Vagina (tissue), 2 donors: ENCODE measurements around the gene VGF. TPM values are rescaled to one million over a fixed set of nuclear protein-coding genes. Genes with fewer than 3 reads are reported as not detected.

Experiments used
- DNase-seq, 2 donors: peaks; one replicate each; pipeline ENCODE4 v3.0.0-alpha.2; 2017; ENCODE audit errors: extremely low spot score in 2 of 2
- H3K27ac ChIP-seq: fragments of 200-600 bp; sonication (generic); one replicate; pipeline ENCODE4 v1.5.1; 2019
- H3K27me3 ChIP-seq: fragments of 200-600 bp; sonication (generic); one replicate; pipeline ENCODE4 v1.5.1; 2019
- H3K36me3 ChIP-seq, 2 donors: fragments of 200-600 bp; sonication (generic); one replicate each; pipeline ENCODE4 v1.5.1; 2017 to 2019
- H3K4me1 ChIP-seq: fragments of 200-600 bp; sonication (generic); one replicate; pipeline ENCODE4 v1.5.1; 2019
- H3K4me3 ChIP-seq, 2 donors: fragments of 200-600 bp; sonication (generic); 1 replicate in 1 of 2; 2 replicates in 1 of 2; pipeline ENCODE4 v1.5.1; 2016 to 2019
- H3K9me3 ChIP-seq: fragments of 200-600 bp; sonication (generic); one replicate; pipeline ENCODE4 v1.5.1; 2019
- CTCF ChIP-seq, 3 experiments: fragments of 450-650 bp in 2 of 3; fragments of 200-600 bp in 1 of 3; sonication (generic) in 1 of 3; IDR thresholded peaks; one replicate each; pipeline ENCODE4 v1.5.1; 2017 to 2019; ENCODE audit warnings: antibody characterized with exemption in 3 of 3, mild to moderate bottlenecking in 2 of 3, moderate library complexity in 2 of 3
- POLR2A ChIP-seq, 2 donors: fragments of 450-650 bp; IDR thresholded peaks; one replicate each; pipeline ENCODE4 v1.6.1; 2017; ENCODE audit warnings: antibody characterized with exemption in 2 of 2, mild to moderate bottlenecking in 2 of 2, moderate library complexity in 2 of 2
- POLR2AphosphoS5 ChIP-seq, 2 donors: sonication (generic); formaldehyde crosslinking; IDR thresholded peaks; one replicate each; pipeline ENCODE4 v1.9.0; 2017; ENCODE audit warnings: antibody characterized with exemption in 2 of 2, mild to moderate bottlenecking in 2 of 2, low read depth in 1 of 2; ENCODE audit not compliant: insufficient read depth in 1 of 2
- intact Hi-C: fragments of 100-400 bp; cut with DNase I; formaldehyde crosslinking; loops from one replicate; pipeline ENCODE4 v1.15.1; 2023
- total RNA-seq: library from RNA; depleted of rRNA; stranded (reverse); fragments of >200 nt; gene quantifications from one replicate; pipeline ENCODE4 v1.2.3, GENCODE V29; 2016

The VGF gene
- total RNA-seq, 1 donor from 2014 or later: 1.2 TPM

- Histone ChIP-seq H3K27me3 (peaks cover 24% of the 10 kb centered on the region), H3K36me3 (no peaks in the 10 kb centered on the region), H3K27ac (no peak overlapping the region), H3K4me3 (no peak overlapping the region), H3K4me1 (peaks cover 27% of the 10 kb centered on the region), H3K9me3 (no peaks in the 10 kb centered on the region)
- TF ChIP-seq CTCF (IDR thresholded peaks at IDR 0.05) (no peak), POLR2AphosphoS5 (IDR thresholded peaks at IDR 0.05; ENCODE audit: insufficient read depth in 1 of 2, low read depth in 1 of 2) (no peak)
- no peak for DNase-seq
- intact Hi-C loops: no loop called here
Observed at GRCh38 chr7:101172854-101173751, 7.7 kb upstream of the VGF start.

GRCh38 chr7:101172005-101172853, 6.9 kb upstream of the VGF start:
- H3K27me3 ChIP-seq: peaks cover 24% of the 10 kb centered on the region
- H3K36me3 ChIP-seq: no peaks in the 10 kb centered on the region
- H3K9me3 ChIP-seq: no peaks in the 10 kb centered on the region
- H3K27ac ChIP-seq: no peak overlapping the region
- peak overlapping the region in 1 of 2 donors; percentile 14 for H3K4me3 ChIP-seq
- peaks cover 27% of the 10 kb centered on the region for H3K4me1 ChIP-seq
- DNase-seq: no peak
- TF ChIP-seq POLR2A (IDR thresholded peaks at IDR 0.05): no peak
- no peak for TF ChIP-seq POLR2AphosphoS5 (IDR thresholded peaks at IDR 0.05; ENCODE audit: insufficient read depth in 1 of 2, low read depth in 1 of 2)
- TF ChIP-seq CTCF (IDR thresholded peaks at IDR 0.05): no peak
- intact Hi-C loops: no loop called here

- TF ChIP-seq POLR2A (IDR thresholded peaks at IDR 0.05) (no peak), POLR2AphosphoS5 (IDR thresholded peaks at IDR 0.05; ENCODE audit: insufficient read depth in 1 of 2, low read depth in 1 of 2) (no peak), CTCF (IDR thresholded peaks at IDR 0.05) (no peak)
- Histone ChIP-seq H3K27me3 (peaks cover 24% of the 10 kb centered on the region), H3K9me3 (no peaks in the 10 kb centered on the region), H3K4me1 (peaks cover 27% of the 10 kb centered on the region), H3K27ac (no peak overlapping the region), H3K4me3 (no peak overlapping the region), H3K36me3 (no peaks in the 10 kb centered on the region)
- no peak for DNase-seq
- intact Hi-C loops: no loop called here
Observed at GRCh38 chr7:101171442-101171837, 6.1 kb upstream of the VGF start.

- Histone ChIP-seq H3K4me1 (peaks cover 29% of the 10 kb centered on the region), H3K27ac (no peak overlapping the region), H3K9me3 (no peaks in the 10 kb centered on the region), H3K36me3 (no peaks in the 10 kb centered on the region), H3K27me3 (peaks cover 24% of the 10 kb centered on the region), H3K4me3 (no peak overlapping the region)
- intact Hi-C loops: no loop called here
- no peak for TF ChIP-seq CTCF (IDR thresholded peaks at IDR 0.05)
- no peak for TF ChIP-seq POLR2A (IDR thresholded peaks at IDR 0.05)
- TF ChIP-seq POLR2AphosphoS5 (IDR thresholded peaks at IDR 0.05; ENCODE audit: insufficient read depth in 1 of 2, low read depth in 1 of 2): no peak
- no peak for DNase-seq
Observed at GRCh38 chr7:101170617-101171441, 5.5 kb upstream of the VGF start.
